Ishikawa (cell line): Measurements from ENCODE around the gene STRBP.

Experiments used
- CEBPB ChIP-seq: IDR thresholded peaks from 2 replicates; pipeline ENCODE4 v1.6.1; 2012
- CREB1 ChIP-seq: IDR thresholded peaks from 2 replicates; pipeline ENCODE4 v1.6.1; 2012; ENCODE audit warnings: low read depth
- EGR1 ChIP-seq: IDR thresholded peaks from 2 replicates; pipeline ENCODE4 v1.6.1; 2012
- EP300 ChIP-seq: IDR thresholded peaks from 2 replicates; pipeline ENCODE4 v1.6.1; 2012; ENCODE audit warnings: borderline replicate concordance
- FOXM1 ChIP-seq: IDR thresholded peaks from 2 replicates; pipeline ENCODE4 v1.6.1; 2012; ENCODE audit warnings: low read depth, borderline replicate concordance
- MAX ChIP-seq: IDR thresholded peaks from 2 replicates; pipeline ENCODE4 v1.6.1; 2012
- NFIC ChIP-seq: IDR thresholded peaks from 2 replicates; pipeline ENCODE4 v1.6.1; 2012
- RAD21 ChIP-seq: IDR thresholded peaks from 2 replicates; pipeline ENCODE4 v1.6.1; 2012; ENCODE audit warnings: low read depth
- REST ChIP-seq: IDR thresholded peaks from 2 replicates; pipeline ENCODE4 v1.6.1; 2012; ENCODE audit warnings: low read depth, mild to moderate bottlenecking
- TAF1 ChIP-seq: IDR thresholded peaks from 2 replicates; pipeline ENCODE4 v1.6.1; 2012; ENCODE audit warnings: low read depth, mild to moderate bottlenecking
- TCF12 ChIP-seq: IDR thresholded peaks from 2 replicates; pipeline ENCODE4 v1.6.1; 2012; ENCODE audit warnings: low read depth
- TEAD4 ChIP-seq: IDR thresholded peaks from 2 replicates; pipeline ENCODE4 v1.6.1; 2012
- YY1 ChIP-seq: IDR thresholded peaks from 2 replicates; pipeline ENCODE4 v1.6.1; 2012; ENCODE audit warnings: low read depth
- ZBTB7A ChIP-seq: IDR thresholded peaks from 2 replicates; pipeline ENCODE4 v1.6.1; 2012; ENCODE audit warnings: low read depth

- TF ChIP-seq EP300 (no peak), REST (no peak), RAD21 (no peak), MAX (no peak), EGR1 (no peak), CREB1 (no peak), YY1 (no peak), TAF1 (no peak), NFIC (no peak), TEAD4 (no peak), TCF12 (no peak), ZBTB7A (no peak), CEBPB (no peak), FOXM1 (no peak)
Measured at GRCh38 chr9:123312306-123312877, 44.0 kb upstream of the STRBP start.
